Muscle of back (tissue), 13 donors: Measurements from ENCODE around the gene ZKSCAN4. TPM values are rescaled to one million over a fixed set of nuclear protein-coding genes. Genes with fewer than 3 reads are reported as not detected.

Source experiments
- DNase-seq, 3 donors: peaks; one replicate each; pipeline versions ENCODE4 v3.0.0 to v3.0.0-alpha.2; 2013
- long read RNA-seq, 9 donors: transcript quantifications; one replicate each; lab custom pipeline, GENCODE V29; 2026
- polyA plus RNA-seq, 10 donors: library from polyadenylated mRNA; unstranded; fragments of 120-200 nt; gene quantifications; one replicate each; pipeline ENCODE4 v1.2.1, GENCODE V29; 2013; ENCODE audit not compliant: insufficient read length in 10 of 10

ZKSCAN4 gene
- polyA plus RNA-seq, result 1 to 10 TPM; 4.2 to 6.6 (median 5.5) TPM
- long read RNA-seq, donor 1, partial matches to known transcripts, result 21 of 21 reads
- long read RNA-seq, donor 1, other reads (novel, unspliced or antisense), result 0 of 21 reads
- long read RNA-seq, donor 2, partial matches to known transcripts, result 0 of 1 reads
- long read RNA-seq, donor 2, other reads (novel, unspliced or antisense), result 0 of 1 reads
- long read RNA-seq, donor 3, result 0 reads
- long read RNA-seq, donor 4, partial matches to known transcripts, result 11 of 13 reads
- long read RNA-seq, donor 4, other reads (novel, unspliced or antisense), result 0 of 13 reads
- long read RNA-seq, donor 5, partial matches to known transcripts, result 10 of 10 reads
- long read RNA-seq, donor 5, other reads (novel, unspliced or antisense), result 0 of 10 reads
- long read RNA-seq, donor 6, partial matches to known transcripts, result 0 of 1 reads
- long read RNA-seq, donor 6, other reads (novel, unspliced or antisense), result 0 of 1 reads
- long read RNA-seq, donor 7, partial matches to known transcripts, result 0 of 1 reads
- long read RNA-seq, donor 7, other reads (novel, unspliced or antisense), result 0 of 1 reads
- long read RNA-seq, donor 8, partial matches to known transcripts, result 0 of 1 reads
- long read RNA-seq, donor 8, other reads (novel, unspliced or antisense), result 0 of 1 reads
- long read RNA-seq, donor 9, partial matches to known transcripts, result 0 of 1 reads
- long read RNA-seq, donor 9, other reads (novel, unspliced or antisense), result 0 of 1 reads

DNA sequence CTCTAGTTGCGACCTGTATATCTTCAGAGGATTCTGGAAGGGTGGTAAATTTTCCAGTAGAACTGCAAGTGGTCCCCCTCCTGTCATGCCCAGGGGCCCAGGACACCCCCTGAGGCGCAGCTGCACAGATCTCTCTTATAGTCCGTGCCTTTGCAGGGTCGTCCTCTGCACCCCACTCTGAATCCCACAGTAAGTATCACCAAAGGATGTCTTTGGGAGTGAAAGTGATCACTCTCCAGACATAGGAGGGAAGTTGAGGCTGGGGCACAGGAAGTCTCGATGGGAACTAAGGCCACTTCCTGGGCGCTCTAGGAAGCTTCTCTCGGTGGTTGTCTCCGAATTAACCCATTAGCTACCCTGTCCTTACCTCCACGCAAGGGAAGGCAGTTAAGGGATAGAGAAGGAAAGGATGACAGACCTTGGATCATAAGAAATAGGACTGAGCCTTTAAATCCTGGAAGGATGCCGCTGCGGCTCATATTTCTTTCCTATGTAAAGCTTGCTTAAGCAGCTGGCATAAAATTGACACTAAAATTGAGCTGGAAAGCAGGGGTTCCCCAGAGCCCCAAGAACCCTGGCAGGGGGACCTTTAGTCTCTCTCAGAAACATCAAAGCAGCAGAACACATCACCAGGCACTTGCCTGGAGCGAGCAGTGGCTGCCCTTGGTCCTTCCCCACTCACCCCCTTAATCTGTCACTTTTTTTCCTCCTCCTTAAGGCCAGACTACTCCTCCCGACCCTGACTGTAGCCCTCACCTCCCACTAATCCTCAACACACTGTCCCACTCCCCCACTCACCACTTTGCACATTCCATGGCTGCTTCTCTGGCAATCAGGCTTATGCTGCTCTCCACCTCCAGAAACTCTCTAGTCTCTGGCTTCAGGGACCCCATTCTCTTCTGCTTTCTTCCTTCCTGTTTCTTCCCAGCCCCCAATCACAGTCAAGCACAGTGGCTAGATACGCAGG lies at the start of gene ZKSCAN4:
Gene ZKSCAN4, minus strand, starts transcription at position 261 of the 967 bp plus-strand sequence. CDS start 289 bp downstream, outside the sequence.
- peak; percentile 88 to 95 (median 92) for DNase-seq

DNA sequence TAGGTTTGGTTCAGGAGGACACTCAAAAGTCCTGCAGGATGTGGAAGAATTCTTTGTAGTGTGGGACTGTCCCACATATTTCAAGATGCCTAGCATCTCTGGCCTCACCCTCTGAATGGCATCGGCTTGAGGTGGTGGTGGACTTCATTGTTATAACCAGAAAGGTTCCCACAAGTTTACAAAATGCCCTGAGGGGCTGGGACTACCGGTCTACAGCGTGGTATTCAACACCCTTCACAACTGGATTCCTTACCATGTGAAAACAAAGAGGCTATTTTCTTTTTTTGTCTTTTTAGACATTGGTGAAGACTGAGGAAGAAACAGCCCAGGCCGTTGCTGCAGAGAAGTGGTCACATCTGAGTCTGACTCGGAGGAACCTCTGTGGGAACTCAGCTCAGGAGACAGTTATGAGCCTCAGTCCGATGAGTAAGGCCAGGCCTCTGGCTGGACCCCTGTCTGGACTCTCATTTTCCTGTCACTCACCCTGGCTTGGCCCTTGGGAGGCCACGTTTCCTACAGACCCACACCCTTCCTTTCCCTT lies 44.5 kb upstream of the ZKSCAN4 start:
- DNase-seq, result no peak

- no peak for DNase-seq
These were observed 43.3 kb upstream of the ZKSCAN4 start for GRCh38 chr6:28295326-28295725.

DNA sequence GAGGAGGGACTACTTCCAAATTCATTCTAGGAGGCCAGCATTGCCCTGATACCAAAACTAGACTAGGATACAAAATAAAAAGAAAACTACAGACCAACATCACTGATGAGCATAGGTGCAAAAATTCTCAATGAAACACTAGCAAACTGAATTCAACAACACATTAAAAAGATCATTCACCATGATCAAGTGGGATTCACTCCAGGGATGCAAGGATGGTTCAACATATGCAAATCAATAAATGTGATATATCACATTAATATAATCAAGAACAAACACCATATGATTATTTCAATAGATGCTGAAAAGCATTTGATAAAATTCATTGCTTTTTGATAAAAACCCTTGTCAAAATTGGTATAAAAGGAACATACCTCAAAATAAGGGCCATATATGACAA lies 39.5 kb upstream of the ZKSCAN4 start:
- no peak for DNase-seq

DNA sequence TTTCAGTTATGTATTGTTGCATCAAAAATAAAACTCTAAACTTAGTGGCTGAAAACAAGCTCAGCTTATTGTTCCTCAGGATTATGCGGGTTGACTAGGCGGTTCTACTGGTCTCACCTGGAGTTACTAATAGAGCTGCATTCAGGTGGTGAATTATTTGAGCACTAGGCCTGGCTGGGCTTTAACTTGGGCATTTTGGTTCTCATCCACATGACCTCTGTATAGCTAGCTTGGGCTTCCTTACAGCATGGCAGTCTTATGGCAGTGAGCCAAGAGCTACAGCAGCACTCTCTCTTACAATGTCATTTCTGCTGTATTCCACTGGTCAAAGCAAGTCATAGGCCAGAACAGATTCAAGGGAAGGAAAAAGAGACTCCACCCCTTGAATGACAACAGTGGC lies 30.9 kb upstream of the ZKSCAN4 start:
- DNase-seq, result peak in 1 of 3 donors; percentile 6

DNA sequence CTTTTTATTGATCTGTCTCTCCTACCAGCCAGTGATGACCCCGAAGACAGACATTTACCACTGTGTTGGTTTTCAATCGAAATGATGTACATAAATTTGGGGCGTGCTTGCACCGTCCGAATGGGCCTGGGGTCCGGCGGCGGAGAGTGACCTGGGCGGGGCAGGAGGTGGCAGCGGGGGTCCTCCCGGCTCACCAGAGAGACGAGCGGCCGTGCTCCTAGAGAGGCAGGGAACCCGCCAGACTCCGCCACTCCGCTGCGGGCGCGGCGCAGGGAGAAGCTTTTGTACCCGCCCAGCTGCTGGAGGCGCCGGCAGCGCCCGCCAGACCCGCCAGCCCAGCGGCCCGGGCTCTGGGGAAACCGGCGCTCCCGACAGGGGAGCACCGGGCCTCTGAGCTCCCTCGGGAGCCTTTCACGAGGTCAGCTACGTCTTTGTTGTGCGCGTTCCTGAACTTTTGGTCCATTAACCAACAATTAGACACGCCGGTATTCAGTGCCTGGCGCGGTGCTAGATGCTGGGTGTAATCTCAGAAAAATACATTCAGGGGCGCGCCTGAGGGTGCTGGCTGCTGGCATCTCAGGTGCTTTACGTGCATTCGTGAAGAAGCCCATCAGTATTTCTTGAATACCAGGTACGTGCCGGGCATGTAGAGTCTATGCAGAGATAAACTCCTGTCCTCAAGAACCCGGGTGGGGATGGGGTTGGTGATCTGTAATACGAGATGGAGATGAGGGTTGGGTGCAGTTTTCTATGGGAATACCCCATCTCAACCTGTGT lies 29.4 kb upstream of the ZKSCAN4 start, which contains the start of gene PGBD1:
Gene PGBD1, plus strand, starts transcription at position 285 of the 777 bp plus-strand sequence. CDS start 2,242 bp downstream, outside the sequence.
- DNase-seq, result peak; percentile 66 to 85 (median 73)

DNA sequence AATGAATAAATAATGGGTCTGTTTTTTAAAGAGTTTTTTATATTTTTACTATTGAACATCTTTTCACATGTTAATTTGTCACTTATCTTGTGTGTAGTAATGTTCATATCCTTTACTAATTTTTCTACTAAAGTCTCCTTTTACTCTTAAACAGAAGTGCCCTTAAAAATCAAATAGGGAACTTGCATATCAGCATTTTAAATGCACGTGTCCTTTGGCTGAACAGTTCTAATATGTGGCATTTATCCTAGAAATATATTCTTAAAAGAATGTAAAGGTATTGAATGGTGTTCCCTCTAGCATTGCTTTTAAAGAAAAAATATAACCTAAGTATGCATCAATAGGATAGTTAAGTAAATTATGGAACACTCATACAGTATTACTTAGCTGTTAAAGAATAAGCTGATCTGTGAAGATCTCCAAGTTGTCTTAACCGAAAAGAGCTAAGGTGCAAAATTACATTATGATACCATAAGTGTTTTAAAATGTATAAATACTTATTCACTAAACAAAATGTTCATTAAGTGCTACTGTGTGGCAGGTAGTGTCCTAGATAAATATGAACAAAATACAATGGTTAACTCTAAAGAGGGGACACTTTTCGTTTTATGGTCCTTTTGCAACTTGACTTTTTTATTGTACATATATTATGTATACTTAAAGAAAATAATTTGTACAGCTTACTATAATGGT lies 28.7 kb upstream of the ZKSCAN4 start:
- DNase-seq, result no peak

DNA sequence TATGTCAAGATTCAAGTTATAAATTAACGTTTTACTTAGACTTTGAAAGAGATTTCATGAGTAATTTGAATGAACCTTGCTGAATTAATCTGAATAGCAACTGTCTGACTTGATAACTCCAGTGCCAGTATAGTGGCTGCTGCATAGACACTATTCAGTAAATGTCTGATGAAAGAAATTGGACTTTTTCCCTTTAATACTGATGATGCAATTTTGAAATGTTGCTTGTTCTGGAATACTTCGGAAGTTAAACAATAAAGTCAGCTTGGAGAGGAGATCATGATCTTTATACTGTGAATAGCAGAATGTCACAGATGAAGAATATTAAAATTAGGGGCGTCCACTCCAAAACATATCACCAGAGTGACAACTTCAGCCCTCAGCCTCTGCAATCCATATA lies 25.7 kb upstream of the ZKSCAN4 start:
- no peak for DNase-seq

DNA sequence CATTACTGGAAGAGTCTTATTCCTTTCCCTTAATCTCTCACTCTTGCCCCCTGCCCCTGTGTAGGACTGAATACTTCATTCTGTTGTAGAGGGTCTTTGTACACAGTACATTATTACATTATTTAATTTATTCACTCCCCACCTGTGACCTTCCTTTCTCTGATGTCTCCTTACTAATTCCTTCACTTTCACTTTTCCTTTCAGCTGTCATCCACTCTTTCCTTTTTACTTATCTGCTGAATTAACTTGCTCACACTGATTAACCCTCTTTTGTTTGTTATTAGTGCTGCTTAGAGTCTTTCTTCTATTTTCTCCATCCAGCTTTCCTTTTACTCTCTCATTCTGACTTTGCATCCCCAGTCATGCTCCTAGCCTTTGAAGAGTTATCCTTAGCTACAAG lies 22.8 kb upstream of the ZKSCAN4 start:
- no peak for DNase-seq

GRCh38 chr6:28269492-28269891 lies 17.4 kb upstream of the ZKSCAN4 start:
- peak in 2 of 3 donors; percentile 5 to 72 for DNase-seq

GRCh38 chr6:28267695-28268059 lies 15.6 kb upstream of the ZKSCAN4 start:
- DNase-seq, result no peak

DNA sequence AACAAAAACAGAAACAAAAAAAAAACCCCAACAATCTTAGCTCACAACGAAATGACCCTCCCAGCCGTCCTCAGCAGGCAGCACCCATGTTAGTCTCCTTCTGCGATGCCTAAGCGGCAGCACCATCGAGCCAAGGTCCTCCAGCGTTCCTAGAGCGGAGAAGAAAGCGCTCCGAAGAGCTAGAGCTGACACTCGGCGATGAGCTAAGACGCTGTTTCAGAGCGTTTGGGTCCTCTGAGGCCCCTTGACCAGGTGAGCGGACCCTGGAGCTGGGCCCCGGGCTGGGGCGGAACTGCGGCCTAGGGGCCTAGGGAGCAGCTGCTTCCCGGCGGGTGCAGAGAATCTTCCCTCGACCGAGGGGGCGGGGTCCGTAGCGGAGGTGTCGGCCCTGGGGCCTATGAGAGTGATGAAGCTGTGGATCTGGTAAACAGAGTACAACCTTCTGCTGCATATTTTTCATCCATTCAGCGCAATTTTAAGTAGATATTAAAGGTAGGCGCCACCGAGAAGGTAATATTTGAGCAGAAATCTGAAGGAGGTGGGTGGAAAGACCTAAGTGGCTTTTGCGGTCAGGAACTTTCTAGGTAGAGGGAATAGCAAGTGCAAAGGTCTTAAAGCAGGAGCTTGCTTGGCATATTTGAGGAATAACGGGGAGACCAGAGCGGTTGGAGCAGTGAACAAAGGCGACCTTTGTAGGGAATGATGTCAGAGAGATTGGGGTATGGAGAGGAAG lies 15.1 kb upstream of the ZKSCAN4 start, which contains the start of gene ZSCAN26:
Gene ZSCAN26, plus strand, starts transcription at position 182 of the 733 bp plus-strand sequence. CDS start 4,777 bp downstream, outside the sequence.
- DNase-seq, result peak; percentile 91 to 98 (median 94)

- no peak for DNase-seq
These were observed 14.5 kb upstream of the ZKSCAN4 start for GRCh38 chr6:28266563-28266961.

DNA sequence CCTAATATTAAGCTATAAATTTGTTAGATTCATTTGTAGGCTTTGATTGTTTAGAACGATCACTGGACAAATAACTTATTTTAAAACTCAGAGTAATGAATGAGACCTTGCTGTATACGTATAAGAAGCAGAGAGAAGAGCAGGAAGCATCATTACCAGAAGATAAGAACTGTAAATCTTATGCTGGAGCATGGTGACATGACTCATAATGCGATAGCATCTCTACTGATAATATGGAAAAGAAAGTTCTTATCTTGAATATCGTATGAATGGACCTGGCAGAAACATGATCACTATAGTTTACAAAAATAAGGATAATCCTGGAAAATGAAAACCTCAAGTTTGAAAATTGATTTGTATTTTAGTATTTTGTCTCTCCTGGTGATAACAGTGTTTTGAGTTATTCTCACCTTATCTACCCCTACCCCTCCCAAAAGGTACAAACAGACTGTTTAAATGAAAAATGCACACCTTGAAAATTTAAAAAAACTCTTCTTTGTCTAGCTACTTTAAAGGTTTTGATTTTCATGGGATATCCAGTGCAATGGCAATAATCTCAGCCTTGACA lies 12.8 kb upstream of the ZKSCAN4 start:
- no peak for DNase-seq

DNA sequence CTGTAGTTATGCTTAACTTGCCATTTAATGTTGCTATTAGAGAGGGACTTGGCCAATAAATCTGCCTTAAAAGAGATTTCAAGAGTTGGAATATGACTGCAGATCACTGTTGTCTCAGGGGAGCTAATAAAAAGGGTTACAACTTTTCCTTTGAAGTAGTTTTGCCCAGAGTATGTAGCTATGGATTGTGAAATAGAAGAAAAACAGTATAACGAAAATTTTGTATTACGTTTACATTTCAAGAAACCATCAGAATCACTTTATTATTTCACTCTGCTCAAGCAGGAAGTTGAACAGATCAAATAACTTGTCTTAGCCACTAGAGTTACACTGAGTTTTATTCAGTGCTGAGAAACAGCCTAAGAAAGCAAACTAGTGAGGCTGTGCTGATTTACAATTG lies 11.9 kb upstream of the ZKSCAN4 start:
- DNase-seq, result no peak

DNA sequence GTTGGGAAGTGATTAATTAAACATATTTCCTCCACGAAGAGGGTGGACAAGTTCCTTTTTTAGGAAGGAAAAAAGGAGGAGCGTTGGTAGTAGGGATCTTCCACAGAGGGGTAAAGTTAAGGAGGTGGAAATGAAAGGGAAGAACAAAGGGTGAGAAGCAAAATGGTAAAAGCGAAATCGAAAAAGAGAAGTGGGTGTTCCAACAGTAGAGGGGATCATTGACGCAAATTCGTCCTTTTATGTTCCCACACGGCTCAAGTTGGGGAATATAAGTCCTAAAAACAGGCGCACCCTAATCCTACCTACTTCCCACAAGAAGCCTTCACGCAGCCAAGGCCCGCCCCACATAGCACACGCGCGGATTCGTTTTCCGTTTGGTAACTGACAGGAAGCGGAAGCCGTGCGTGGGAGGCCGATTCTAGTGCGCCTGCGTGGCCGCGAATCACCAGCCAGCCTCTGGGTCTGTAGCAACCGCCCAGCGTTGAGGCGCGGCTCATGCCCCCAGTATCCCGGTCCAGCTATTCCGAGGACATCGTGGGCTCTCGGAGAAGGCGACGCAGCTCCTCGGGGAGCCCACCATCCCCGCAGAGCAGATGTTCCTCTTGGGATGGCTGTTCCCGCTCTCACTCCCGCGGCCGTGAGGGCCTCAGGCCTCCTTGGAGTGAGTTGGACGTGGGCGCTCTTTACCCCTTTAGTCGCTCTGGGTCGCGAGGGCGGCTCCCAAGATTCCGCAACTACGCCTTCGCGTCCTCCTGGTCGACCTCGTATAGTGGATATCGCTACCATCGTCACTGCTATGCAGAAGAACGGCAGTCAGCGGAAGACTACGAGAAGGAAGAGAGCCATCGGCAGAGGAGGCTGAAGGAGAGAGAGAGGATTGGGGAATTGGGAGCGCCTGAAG lies 7.1 kb upstream of the ZKSCAN4 start, which contains the start of gene NKAPL:
Gene NKAPL, plus strand, starts transcription at position 421 of the 901 bp plus-strand sequence. Its CDS starts 75 bp downstream, at position 496.
- DNase-seq, result peak; percentile 61 to 86 (median 67)

- DNase-seq, result no peak
These were observed 5.0 kb upstream of the ZKSCAN4 start for GRCh38 chr6:28257042-28257441.
